GM12865 (cell line): Measurements from ENCODE around the gene ATXN1.

Source experiments
- DNase-seq: peaks from one replicate; pipeline ENCODE4 v3.0.0; 2010; ENCODE audit warnings: low read depth
- H3K4me3 ChIP-seq: 2 replicates; pipeline ENCODE4 v1.5.1; 2011; ENCODE audit warnings: mild to moderate bottlenecking, low read depth, low read length, control low read depth
- TF ChIP-seq, protein P1 (sequence below): IDR thresholded peaks from 2 replicates; pipeline ENCODE4 v1.5.1; 2011; ENCODE audit warnings: low read length, control low read depth, low read depth, inconsistent platforms; ENCODE audit not compliant: insufficient read depth; ENCODE audit errors: missing control alignments

Gene ATXN1

DNA sequence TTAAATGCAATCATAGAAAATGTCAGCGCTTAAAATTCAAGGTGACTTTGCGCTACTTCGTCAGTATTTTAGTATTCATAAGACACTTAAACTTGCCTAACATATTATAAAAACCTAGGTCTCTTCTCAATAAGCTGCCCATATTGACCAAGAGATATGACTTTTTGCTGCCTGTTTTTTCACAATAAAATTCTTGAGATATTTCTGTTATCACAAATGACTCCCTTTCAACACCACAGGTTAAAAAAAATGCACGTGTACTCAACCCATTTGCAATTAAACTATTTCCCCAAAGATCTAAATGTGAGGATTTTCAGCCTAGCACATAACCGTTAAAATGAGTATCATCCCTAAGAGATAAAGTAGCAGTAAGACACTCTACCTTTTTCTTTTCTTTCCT is 10.7 kb downstream of the ATXN1 start:
- H3K4me3 ChIP-seq = no peak overlapping the region
- TF ChIP-seq, protein P1, sequence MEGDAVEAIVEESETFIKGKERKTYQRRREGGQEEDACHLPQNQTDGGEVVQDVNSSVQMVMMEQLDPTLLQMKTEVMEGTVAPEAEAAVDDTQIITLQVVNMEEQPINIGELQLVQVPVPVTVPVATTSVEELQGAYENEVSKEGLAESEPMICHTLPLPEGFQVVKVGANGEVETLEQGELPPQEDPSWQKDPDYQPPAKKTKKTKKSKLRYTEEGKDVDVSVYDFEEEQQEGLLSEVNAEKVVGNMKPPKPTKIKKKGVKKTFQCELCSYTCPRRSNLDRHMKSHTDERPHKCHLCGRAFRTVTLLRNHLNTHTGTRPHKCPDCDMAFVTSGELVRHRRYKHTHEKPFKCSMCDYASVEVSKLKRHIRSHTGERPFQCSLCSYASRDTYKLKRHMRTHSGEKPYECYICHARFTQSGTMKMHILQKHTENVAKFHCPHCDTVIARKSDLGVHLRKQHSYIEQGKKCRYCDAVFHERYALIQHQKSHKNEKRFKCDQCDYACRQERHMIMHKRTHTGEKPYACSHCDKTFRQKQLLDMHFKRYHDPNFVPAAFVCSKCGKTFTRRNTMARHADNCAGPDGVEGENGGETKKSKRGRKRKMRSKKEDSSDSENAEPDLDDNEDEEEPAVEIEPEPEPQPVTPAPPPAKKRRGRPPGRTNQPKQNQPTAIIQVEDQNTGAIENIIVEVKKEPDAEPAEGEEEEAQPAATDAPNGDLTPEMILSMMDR = no peak
- DNase-seq = no peak

DNA sequence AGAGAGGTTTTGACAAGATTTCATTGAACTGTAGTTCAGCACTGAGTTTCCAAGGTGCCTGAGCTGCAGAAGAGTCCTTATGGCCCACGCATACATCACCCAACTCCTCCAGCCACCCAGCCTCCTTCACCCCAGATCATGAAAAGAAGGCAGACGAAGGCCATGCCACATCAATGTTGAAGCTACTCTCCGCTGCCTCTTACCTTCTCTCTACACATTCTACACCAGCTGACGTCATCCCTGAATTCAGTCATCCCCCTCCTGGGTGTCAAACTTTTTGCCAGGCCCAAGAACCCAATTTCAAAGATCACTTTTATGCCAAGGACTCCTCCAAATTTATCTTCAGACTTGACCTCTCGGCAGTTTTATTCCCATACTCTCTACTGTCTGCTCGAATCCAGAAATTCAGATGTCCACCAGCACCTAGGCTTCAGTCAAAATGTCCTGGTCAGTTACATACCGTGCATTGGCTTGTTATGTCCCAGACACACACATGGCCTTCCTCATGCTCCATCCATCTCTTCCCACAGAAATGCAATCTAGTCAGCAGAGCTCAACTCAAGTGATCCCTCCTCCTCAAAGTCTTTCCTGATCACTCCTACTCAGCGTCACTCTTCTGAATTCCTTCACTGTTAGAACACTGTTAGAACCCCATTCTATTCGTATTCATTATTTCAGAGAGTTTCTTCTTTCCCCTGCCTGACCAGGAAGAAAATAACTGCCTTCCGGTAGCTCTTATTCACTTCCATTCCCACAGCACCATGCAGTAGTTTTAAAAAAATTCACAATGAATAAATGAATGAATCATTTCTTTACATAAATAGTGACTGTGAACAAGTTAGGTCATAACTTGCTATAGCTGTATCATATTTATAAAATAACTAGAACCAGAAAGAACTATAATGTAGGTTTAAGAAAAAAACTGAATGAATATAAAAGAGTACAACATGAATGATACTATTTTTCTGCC is 11.5 kb downstream of the ATXN1 start:
- TF ChIP-seq, protein P1 = no peak
- no peak for DNase-seq
- H3K4me3 ChIP-seq = no peak overlapping the region

DNA sequence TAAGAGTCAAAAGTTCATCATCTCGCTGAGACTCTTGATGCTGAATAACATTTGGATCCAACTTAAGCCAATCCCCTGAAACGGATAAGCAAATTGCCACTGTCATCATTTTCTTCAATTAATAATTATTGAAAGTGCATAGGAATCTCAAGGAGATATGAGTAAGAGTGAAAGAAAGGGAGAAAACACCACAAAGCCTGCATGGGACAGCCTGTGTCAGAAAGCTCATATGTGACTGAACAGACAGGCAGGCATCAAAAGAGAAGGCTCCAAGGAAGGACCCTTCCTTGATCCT is 13.3 kb downstream of the ATXN1 start:
- DNase-seq = no peak
- H3K4me3 ChIP-seq = no peak overlapping the region
- TF ChIP-seq, protein P1 = no peak

DNA sequence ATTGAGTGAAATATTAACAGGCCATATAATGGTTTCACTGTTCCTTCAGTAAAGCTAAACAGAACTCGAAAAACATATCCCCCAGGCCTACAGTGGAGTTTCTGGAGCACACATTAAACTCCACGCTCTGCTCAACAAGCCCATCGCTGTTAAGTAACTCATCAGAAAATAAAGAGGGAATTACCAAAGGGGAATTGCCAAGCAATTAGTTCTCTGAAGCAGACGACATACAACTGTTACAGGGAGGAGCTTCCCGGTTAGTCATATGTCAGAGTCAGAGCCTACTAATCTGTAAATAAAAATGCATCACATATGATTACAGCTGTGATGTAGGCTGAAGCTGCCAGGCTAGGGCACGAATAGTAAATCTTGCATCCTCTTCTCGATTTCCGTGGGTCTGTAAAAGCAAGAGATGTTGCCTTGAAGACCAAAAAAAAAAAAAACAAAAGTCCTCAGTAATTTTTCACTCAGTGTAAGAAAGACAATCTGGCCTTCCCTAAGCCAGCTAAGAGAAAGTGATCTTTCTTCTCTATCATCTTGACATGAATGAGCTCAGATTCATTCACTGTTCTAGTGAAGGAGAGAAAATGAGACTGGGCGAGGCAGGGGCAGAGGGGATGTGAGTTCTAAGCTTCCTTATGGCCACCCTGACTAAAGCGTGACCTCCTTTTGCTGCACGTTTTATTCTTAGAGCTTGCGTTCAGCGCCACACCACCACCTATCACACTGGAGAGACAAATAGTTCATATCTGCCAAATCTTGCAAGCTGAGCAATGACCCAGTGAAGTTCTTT is 13.8 kb downstream of the ATXN1 start:
- H3K4me3 ChIP-seq = no peak overlapping the region
- TF ChIP-seq, protein P1 = no peak
- no peak for DNase-seq

DNA sequence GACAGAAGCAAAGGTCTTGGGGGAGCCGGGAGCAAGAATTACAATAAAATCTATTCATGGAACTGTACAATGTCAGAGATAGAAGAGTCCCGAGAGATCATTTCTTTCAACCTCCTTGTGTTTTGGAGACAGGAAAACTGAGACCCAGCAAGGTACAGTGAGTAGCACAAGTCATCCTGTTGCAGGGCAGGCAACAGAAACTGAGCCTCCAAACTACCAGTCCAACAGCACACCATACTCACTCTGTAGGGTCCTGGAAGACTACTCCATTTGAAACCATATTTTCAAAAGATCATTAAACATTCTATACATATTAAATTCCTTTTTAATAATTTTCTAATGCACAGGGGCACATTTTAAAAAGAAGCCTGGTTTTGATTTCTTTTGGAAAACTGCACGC is 14.4 kb downstream of the ATXN1 start:
- DNase-seq = no peak
- no peak overlapping the region for H3K4me3 ChIP-seq
- TF ChIP-seq, protein P1 = no peak

DNA sequence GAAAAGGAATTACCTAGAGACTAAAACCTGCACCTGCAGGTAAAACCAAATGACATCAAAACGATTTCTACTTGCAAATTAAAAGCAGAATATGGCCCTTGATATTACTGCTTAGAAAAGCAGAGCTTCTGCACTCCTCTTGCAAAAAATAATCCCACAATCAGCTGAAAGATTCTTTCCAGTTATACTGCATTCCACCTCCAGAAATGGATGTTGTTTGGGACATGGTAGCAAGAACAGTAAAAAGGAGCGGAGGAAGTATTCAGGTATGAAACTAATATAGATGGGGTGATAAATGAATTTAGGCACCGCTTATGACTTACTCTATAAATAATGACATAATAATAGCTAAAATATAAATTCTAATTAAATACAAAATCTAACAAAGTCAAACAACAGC is 14.9 kb downstream of the ATXN1 start:
- no peak overlapping the region for H3K4me3 ChIP-seq
- TF ChIP-seq, protein P1 = no peak
- DNase-seq = no peak
